Measurements from ENCODE around the gene LRRC7. TPM values are rescaled to one million over a fixed set of nuclear protein-coding genes. Genes with fewer than 3 reads are reported as not detected.

Gene LRRC7
- polyA plus RNA-seq, 1 experiment = not detected

GRCh38 chr1:69993810-69994209, 426.1 kb downstream of the LRRC7 start:
- Histone ChIP-seq H3K27ac (ENCODE audit: low read depth, low read length) (no peak overlapping the region), H3K9me3 (ENCODE audit: control insufficient read depth, insufficient read depth, low read length) (no peaks in the 10 kb centered on the region), H3K4me3 (ENCODE audit: low read depth, low read length) (no peak overlapping the region), H3K27me3 (ENCODE audit: control insufficient read depth, insufficient read depth, low read length) (no peaks in the 10 kb centered on the region)
- DNase-seq (ENCODE audit: low read depth, low spot score) = no peak
- POLR2A ChIA-PET = no interaction called here
- CTCF ChIA-PET = no interaction called here
- TF ChIP-seq CTCF (IDR thresholded peaks at IDR 0.05; ENCODE audit: low read depth, low read length) = no peak

- CTCF ChIA-PET = no interaction called here
- TF ChIP-seq CTCF (IDR thresholded peaks at IDR 0.05; ENCODE audit: low read depth, low read length) = no peak
- POLR2A ChIA-PET = no interaction called here
- H3K9me3 ChIP-seq (ENCODE audit: control insufficient read depth, insufficient read depth, low read length) = no peaks in the 10 kb centered on the region
- no peaks in the 10 kb centered on the region for H3K27me3 ChIP-seq (ENCODE audit: control insufficient read depth, insufficient read depth, low read length)
- no peak overlapping the region for H3K27ac ChIP-seq (ENCODE audit: low read depth, low read length)
- no peak for DNase-seq (ENCODE audit: low read depth, low spot score)
- H3K4me3 ChIP-seq (ENCODE audit: low read depth, low read length) = no peak overlapping the region
Observed at GRCh38 chr1:69994241-69994640, 426.5 kb downstream of the LRRC7 start.

- Histone ChIP-seq H3K27ac (ENCODE audit: low read depth, low read length) (no peak overlapping the region), H3K27me3 (ENCODE audit: control insufficient read depth, insufficient read depth, low read length) (no peaks in the 10 kb centered on the region), H3K9me3 (ENCODE audit: control insufficient read depth, insufficient read depth, low read length) (no peaks in the 10 kb centered on the region), H3K4me3 (ENCODE audit: low read depth, low read length) (no peak overlapping the region)
- CTCF ChIA-PET = no interaction called here
- DNase-seq (ENCODE audit: low read depth, low spot score) = no peak
- TF ChIP-seq CTCF (IDR thresholded peaks at IDR 0.05; ENCODE audit: low read depth, low read length) = no peak
- POLR2A ChIA-PET = no interaction called here
Observed at GRCh38 chr1:69998847-69999246, 431.1 kb downstream of the LRRC7 start.

GRCh38 chr1:70003211-70003908, 435.6 kb downstream of the LRRC7 start:
- CTCF ChIA-PET = no interaction called here
- no peak for DNase-seq (ENCODE audit: low read depth, low spot score)
- POLR2A ChIA-PET = no interaction called here

More at GRCh38 chr1:70003211-70003908, 435.6 kb downstream of the LRRC7 start:
- no peak overlapping the region for H3K4me3 ChIP-seq (ENCODE audit: low read depth, low read length)
- TF ChIP-seq CTCF (IDR thresholded peaks at IDR 0.05; ENCODE audit: low read depth, low read length) = no peak
- H3K27me3 ChIP-seq (ENCODE audit: control insufficient read depth, insufficient read depth, low read length) = no peaks in the 10 kb centered on the region
- H3K27ac ChIP-seq (ENCODE audit: low read depth, low read length) = no peak overlapping the region
- H3K9me3 ChIP-seq (ENCODE audit: control insufficient read depth, insufficient read depth, low read length) = no peaks in the 10 kb centered on the region

Measured in AG04450 (cell line).